Ascending aorta (tissue), 2 donors: ENCODE data around the gene TPP1. TPM values are rescaled to one million over a fixed set of nuclear protein-coding genes. Genes with fewer than 3 reads are reported as not detected.

Experiments
- DNase-seq, 2 donors: peaks; one replicate each; pipeline ENCODE4 v3.0.0-alpha.2; 2019; ENCODE audit warnings: low spot score in 2 of 2
- H3K27ac ChIP-seq, 2 donors: fragments of 200-600 bp; sonication (generic); one replicate each; pipeline ENCODE4 v1.5.1; 2016 to 2017; ENCODE audit warnings: mild to moderate bottlenecking in 1 of 2
- H3K27me3 ChIP-seq: fragments of 200-600 bp; sonication (generic); one replicate; pipeline ENCODE4 v1.5.1; 2017
- H3K36me3 ChIP-seq, 2 donors: fragments of 200-600 bp; sonication (generic); one replicate each; pipeline ENCODE4 v1.5.1; 2016
- H3K4me1 ChIP-seq, 2 donors: fragments of 200-600 bp; sonication (generic); one replicate each; pipeline ENCODE4 v1.5.1; 2016 to 2017; ENCODE audit warnings: mild to moderate bottlenecking in 1 of 2
- H3K4me3 ChIP-seq, 2 donors: fragments of 200-600 bp; sonication (generic); one replicate each; pipeline ENCODE4 v1.5.1; 2016 to 2017; ENCODE audit warnings: mild to moderate bottlenecking in 1 of 2
- H3K9me3 ChIP-seq, 2 donors: fragments of 200-600 bp; sonication (generic); one replicate each; pipeline ENCODE4 v1.5.1; 2016
- CTCF ChIP-seq, 3 experiments: fragments of 200-600 bp in 2 of 3; fragments of 450-650 bp in 1 of 3; sonication (generic) in 2 of 3; IDR thresholded peaks; one replicate each; pipeline ENCODE4 v1.5.1; 2016 to 2019; ENCODE audit warnings: antibody characterized with exemption in 3 of 3, mild to moderate bottlenecking in 1 of 3, moderate library complexity in 1 of 3
- intact Hi-C: fragments of 100-400 bp; cut with DNase I; formaldehyde crosslinking; loops from one replicate; pipeline ENCODE4 v1.15.1; 2023
- total RNA-seq: library from RNA; depleted of rRNA; stranded (reverse); fragments of >200 nt; gene quantifications from one replicate; pipeline ENCODE4 v1.1.0, GENCODE V29; 2016

The TPP1 gene
- total RNA-seq, 1 donor from 2014 or later = 96.7 TPM

GRCh38 chr11:6655790-6656583, 36.8 kb upstream of the TPP1 start, which contains the start of gene DCHS1:
DCHS1 (minus strand) TSS chr11:6655809; CDS start chr11:6641613, 14,196 bp downstream.
- no peak for TF ChIP-seq CTCF (IDR thresholded peaks at IDR 0.05)
- no peaks in the 10 kb centered on the region for H3K9me3 ChIP-seq
- H3K27ac ChIP-seq = peak within 1 kb of the TSS; percentile 83 to 91
- no peaks in the 10 kb centered on the region for H3K36me3 ChIP-seq
- H3K27me3 ChIP-seq = no peaks in the 10 kb centered on the region
- DNase-seq = peak in 1 of 2 donors; percentile 78
- H3K4me1 ChIP-seq = peaks cover 0 to 14% of the 10 kb centered on the region in 2 donors
- intact Hi-C loops = loop anchor here (1.0 to 2.0 kb wide), 2 partner anchors 43 to 176 kb away; partner anchors contain the start of gene TAF10
- peak within 1 kb of the TSS; percentile 53 to 75 for H3K4me3 ChIP-seq

GRCh38 chr11:6655020-6655789, 36.0 kb upstream of the TPP1 start:
- DNase-seq = peak in 1 of 2 donors; percentile 81
- Histone ChIP-seq H3K27me3 (no peaks in the 10 kb centered on the region), H3K36me3 (no peaks in the 10 kb centered on the region), H3K4me3 (peak overlapping the region; percentile 53 to 75), H3K27ac (peak overlapping the region; percentile 83 to 91), H3K4me1 (peaks cover 0 to 14% of the 10 kb centered on the region in 2 donors), H3K9me3 (no peaks in the 10 kb centered on the region)
- TF ChIP-seq CTCF (IDR thresholded peaks at IDR 0.05) = no peak
- intact Hi-C loops = loop anchor here (1.0 to 2.0 kb wide), 2 partner anchors 42 to 175 kb away; partner anchors contain the start of gene TAF10

DNA sequence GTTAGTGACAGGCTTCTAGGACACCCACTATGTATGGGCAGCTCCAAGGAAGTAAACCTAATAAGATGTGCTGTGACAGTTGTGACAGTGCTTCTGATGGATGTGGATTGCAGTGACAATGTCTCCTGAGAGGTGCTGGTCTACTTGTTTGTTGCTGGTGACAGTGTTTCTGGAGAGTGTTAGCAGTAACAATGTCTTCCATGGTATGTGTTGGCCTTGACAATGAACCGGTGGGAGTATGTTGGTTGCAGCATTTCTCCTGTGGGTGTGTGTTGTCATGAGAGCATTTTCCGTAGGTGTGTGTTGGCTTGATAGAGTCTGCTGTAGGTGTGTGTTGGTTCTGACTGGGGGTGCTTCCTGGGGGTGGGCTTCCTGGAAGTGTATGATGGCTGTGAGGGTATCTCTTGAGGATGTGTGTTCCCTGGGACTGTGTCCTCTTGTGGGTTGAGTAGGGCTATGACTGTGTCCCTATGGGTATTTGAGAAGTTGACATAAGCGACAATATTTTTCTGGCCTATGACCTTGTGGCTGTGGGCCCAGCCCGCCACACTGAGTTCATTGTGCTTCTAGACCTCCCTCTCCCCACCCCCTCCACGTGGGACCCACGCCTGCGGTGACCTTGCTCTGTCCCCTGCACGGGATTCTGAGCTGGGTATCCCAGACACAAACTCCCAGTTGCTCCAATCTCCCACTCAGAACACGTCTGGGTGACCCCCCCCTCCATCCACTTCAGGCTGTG, 35.2 kb upstream of the TPP1 start:
- no peaks in the 10 kb centered on the region for H3K36me3 ChIP-seq
- H3K4me3 ChIP-seq = peak overlapping the region; percentile 53 to 75
- intact Hi-C loops = loop anchor here (1.0 to 2.0 kb wide), 2 partner anchors 42 to 174 kb away; partner anchors contain the start of gene TAF10
- no peak for DNase-seq
- peak overlapping the region; percentile 83 to 91 for H3K27ac ChIP-seq
- no peaks in the 10 kb centered on the region for H3K9me3 ChIP-seq
- no peaks in the 10 kb centered on the region for H3K27me3 ChIP-seq
- peaks cover 0 to 14% of the 10 kb centered on the region in 2 donors for H3K4me1 ChIP-seq
- TF ChIP-seq CTCF (IDR thresholded peaks at IDR 0.05) = no peak

DNA sequence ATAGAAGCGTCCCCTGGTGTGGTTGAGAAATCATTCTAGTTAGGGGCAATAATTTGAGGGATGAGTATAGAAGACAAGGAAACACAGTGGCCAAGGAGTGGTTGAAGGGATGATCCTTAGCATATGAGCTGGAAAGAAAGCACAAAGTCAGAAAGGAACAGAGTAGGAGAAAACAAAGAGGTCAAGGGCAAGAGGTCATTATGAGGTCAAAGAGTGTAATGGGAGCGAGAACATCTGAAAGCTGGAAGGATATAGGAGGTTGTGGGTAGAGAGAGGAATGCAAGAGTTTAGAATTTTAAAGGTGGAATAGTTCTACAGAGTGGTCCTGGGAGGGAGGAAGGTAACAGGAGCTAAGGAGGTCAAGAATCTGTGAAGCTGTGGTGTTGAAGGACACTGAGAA, 34.4 kb upstream of the TPP1 start:
- DNase-seq = no peak
- no peak for TF ChIP-seq CTCF (IDR thresholded peaks at IDR 0.05)

DNA sequence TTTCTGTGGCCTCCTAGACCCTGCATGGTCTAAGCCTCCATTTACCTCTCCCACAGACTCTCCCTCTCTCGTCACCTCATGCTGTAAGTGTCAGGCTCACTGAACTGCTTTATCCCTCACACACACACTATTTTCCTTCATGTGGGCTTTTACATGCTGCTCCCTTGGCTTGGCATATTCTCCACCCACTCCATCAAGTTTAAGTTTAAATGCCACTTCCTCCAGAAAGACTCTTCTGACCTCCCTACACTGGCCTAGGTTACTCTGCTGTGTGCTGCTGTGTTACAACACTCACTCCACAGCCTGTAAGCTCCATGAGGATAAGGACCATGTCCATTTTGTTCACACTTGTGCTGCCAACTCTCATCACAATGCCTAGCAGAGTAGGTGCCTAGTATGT, 33.9 kb upstream of the TPP1 start:
- DNase-seq = no peak

More for the DNA sequence above, 34.4 kb upstream of the TPP1 start:
- no peaks in the 10 kb centered on the region for H3K9me3 ChIP-seq
- no peak overlapping the region for H3K4me3 ChIP-seq
- intact Hi-C loops = loop anchor here (2.0 kb wide), 1 partner anchor 41 kb away; the partner anchor contains the start of gene TAF10
- H3K36me3 ChIP-seq = no peaks in the 10 kb centered on the region
- no peaks in the 10 kb centered on the region for H3K27me3 ChIP-seq
- H3K27ac ChIP-seq = peak overlapping the region; percentile 83 to 91
- peaks cover 0 to 14% of the 10 kb centered on the region in 2 donors for H3K4me1 ChIP-seq

More for the DNA sequence above, 33.9 kb upstream of the TPP1 start:
- no peak overlapping the region for H3K4me3 ChIP-seq
- peaks cover 0 to 14% of the 10 kb centered on the region in 2 donors for H3K4me1 ChIP-seq
- no peaks in the 10 kb centered on the region for H3K27me3 ChIP-seq
- TF ChIP-seq CTCF (IDR thresholded peaks at IDR 0.05) = no peak
- intact Hi-C loops = no loop called here
- H3K9me3 ChIP-seq = no peaks in the 10 kb centered on the region
- H3K36me3 ChIP-seq = no peaks in the 10 kb centered on the region
- peak overlapping the region; percentile 40 to 45 for H3K27ac ChIP-seq
